ENCODE measurements around the gene TEC.
"Not testable (repeated sequence)": the region's sequence is repeated elsewhere in the genome, so short reads cannot be mapped to it uniquely, and the experiment has no call there.

The TEC gene

DNA sequence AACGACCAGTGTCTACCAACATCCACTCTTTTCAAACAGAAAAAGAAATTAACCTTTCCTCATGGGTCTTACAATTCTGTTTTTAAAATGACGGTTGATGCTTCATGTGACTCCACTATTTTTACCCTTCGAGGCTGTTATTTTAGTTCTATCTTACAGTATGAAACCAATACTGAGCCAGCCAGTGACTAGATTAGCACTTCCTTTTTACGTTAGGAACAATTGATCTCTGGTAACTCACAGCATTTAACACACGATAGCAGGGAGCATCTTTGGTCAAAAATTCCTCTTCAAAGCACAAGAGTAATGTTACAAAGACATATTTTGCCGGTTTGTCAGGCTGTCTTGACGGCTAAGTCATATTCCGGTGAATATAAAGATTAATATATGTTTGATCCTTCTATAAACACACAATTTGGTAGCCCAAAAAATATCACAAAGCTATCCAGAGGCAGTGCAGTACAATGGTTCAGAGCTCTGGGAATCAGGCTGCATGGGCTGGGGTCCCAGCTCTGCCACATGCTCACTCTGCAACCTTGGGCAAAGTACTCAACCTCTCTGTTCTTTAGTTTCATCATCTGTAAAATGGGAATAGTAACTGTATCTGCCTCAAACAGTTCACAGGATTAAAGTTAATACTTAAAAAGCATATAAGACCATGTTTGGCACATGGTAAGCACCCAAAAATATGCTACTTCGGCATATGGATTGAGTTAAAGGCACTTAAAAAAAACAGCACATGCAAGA is 72.7 kb downstream of the TEC start:
- DNase-seq (ENCODE audit: low read depth in 2 of 2) = no peak

DNA sequence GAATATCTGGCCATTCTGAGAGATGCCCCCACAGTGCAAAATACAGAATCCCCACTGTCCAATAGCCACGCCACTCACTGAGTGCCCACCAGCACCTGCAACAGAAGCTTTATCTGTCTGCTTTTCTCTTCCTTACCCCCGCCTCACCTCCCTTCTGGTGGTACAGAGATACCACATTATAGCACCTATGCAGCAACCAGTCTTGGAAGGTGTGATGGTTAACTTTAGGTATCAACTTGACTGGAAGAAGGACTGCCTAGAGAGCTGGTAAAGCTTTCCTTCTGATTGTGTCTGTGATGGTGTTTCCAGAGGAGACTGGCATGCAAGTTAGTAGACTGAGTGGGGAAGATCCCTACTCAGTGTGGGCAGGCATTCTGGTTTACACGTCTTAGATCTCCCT is 73.8 kb downstream of the TEC start:
- no peak for DNase-seq (ENCODE audit: low read depth in 2 of 2)

DNA sequence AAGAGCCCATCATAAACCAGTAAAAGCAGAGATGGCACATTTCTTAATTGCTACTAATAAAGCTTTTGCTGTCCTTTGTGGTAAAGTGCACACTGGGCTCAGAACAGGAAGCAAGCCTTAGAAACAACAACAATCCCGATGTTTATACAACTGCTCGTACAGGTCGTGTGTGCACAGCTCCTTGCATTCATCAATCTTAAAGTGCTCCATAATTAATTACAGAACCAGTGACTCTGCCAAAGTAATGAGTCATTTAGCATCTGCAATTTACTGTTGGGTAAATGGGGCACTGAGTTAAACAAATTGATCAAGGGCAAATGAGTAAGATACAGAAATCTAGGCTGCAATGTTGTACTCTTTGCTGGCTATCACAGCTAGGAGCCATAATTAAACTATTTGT is 74.3 kb downstream of the TEC start:
- DNase-seq (ENCODE audit: low read depth in 2 of 2) = no peak

DNA sequence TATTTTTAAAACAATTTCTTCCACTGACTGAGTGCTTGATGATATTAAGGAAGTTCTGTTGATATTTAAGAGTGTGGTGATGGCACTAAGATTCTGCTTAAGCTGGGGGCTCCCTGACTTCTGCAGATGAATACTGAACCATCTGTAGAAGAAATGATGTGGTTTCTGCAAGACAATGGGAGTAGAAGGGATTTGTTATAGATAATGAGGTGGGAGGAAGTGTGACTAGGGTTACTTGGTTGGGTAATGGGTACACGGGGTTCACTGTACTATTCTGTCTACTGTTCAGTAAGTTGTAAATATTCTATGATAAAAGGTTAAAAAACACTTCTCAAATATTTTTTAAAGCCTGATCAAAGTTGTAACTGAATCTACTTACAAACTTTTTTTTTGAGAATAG is 74.7 kb downstream of the TEC start:
- DNase-seq (ENCODE audit: low read depth in 2 of 2) = no peak

DNA sequence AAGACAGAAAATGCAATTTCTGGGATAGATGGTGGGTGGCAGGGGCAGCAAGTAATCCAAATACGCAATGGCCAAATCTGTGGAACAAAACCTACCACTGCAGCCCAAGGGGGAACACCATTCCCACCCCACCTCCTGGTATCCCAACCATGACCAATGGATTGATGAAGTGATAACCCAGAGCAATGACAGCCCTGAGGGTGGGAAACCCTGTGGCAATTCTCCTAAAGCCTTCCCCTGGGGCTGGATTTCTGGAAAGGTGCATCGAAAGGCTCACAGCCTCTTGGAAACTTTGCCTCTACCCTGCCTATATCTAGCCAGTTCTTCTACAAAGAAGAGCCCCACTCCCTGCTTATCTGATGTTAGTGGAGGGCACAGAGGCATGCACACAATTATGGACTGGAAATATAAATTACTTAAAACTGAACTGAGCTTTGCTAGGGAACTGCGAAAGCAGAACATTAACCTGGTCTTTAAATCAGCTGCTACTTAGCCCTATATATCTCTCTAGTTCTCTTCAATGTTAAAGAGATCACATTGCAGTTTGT is 75.6 kb downstream of the TEC start:
- no peak for DNase-seq (ENCODE audit: low read depth in 2 of 2)

DNA sequence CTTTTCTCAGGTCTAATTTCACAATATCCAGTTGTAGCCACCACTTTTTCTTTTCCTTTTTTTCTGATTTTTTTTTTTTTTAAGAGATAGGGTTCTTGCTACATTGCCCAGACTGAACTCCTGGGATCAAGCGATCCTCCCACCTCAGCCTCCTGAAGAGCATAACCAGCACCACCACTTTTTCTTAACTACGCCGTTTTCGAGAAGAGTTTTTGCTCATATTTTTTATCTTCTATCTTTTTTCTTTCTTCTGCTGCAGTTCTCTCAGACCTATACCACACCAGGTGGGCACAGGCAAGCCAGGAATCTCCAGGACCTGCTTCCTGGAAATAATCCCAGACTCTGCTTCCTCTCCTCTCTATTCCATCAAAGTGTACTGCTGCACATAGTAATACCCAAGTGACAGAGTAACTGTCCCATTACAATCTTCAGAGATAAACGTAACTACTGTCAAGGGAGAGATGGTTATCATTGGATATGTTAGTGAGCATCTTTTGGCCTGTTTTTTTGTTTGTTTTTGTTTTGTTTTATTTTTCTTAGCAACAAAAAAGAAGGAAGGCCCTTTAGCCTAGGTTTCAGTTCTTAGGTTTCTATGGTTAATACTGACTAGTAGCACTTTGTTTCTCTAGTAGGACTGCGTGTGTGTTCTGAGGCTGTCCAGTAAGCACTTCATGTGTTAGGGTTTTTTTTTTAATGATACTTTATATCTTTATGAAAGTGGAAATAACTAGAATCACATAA is 76.4 kb downstream of the TEC start:
- no peak for DNase-seq (ENCODE audit: low read depth in 2 of 2)

DNA sequence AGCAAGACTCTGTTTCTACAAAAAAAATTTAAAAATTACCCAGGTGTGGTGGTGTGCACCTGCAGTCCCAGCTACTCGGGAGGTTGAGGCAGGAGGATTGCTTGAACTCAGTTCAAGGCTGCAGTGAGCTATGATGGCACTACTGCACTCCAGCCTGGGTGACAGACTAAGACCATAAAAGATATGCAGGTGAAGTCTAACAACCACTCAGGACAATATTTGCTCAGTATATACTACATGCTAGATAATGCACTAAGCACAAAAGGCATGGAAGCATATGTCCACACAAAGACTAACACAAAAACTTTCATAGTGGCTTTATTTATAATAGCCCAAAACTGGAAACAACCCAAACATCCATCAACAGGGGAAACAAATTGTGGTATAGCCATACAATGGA is 77.9 kb downstream of the TEC start:
- DNase-seq (ENCODE audit: low read depth in 2 of 2) = no peak

DNA sequence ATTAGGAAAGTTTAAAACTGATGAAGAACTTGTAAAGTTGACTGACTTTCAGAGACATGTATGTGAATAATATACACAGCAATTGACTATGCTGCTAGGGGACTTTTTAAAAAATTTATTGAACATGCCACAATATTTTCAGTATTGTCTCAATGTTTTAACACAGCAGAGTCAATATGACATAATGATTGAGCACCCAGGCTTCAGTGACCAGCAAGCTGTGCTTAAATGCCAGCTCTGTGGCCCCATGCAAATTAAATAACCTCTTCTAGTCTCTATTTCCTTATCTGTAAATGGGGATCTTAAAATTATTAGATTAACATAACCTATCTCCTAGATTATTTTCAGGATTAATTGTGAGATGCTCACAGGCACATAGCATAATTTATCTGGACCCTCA is 78.8 kb downstream of the TEC start:
- no peak for DNase-seq (ENCODE audit: low read depth in 2 of 2)

DNA sequence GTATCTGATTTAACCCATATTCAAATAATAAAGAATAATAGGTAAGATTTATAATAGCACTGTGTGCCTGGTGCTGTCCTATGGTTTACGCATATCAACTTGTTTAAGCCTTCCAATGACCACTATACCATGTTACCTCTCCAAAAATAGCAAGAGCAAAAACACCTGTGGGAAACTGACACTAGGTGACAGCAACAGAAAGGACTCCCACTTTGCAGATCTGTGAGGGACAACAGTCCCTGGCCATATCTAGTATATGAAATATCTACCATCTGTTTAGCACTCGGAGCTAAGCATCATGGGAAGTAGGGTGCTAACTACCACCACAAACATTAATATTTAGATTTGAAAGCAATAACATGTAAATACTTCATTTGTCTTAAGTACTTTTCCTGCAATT is 79.9 kb downstream of the TEC start:
- no peak for DNase-seq (ENCODE audit: low read depth in 2 of 2)

DNA sequence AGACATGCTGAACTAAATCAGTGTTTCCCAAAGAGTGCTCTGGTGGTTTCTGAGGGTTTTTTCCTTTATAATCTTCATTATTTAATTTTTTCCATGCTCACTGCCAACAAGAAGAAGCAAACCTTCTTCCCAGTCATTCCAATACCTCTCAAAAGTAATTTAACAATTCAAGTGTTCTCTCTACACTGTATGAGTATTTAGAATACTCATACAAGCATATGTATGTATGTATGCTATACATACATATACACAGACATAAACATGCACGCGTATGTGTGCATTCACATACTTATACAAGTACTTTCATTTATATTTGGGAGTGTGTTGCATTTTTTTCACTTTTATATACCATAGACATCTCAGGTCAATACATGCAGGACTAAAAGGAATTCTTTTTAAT is 81.2 kb downstream of the TEC start:
- DNase-seq (ENCODE audit: low read depth in 2 of 2) = no peak

DNA sequence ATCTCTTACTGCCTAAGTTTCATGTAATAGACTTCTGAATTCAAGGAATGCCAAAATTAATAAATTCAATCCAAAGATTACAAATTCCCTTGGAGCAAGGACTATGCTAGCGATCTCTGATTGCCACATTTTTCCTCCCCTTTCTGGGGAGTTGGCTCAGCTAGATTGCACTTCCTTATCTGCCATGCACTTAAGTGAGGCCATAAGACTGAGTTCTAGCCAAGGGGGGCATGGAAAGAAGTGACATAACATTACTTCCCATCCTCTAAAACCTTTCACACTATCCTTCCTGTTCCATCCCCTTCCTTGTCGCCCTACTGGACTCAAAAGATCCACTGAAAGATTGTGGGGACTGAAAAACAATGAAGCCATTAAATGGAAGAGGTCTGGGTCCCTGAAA is 81.8 kb downstream of the TEC start:
- DNase-seq (ENCODE audit: low read depth in 2 of 2) = no peak

DNA sequence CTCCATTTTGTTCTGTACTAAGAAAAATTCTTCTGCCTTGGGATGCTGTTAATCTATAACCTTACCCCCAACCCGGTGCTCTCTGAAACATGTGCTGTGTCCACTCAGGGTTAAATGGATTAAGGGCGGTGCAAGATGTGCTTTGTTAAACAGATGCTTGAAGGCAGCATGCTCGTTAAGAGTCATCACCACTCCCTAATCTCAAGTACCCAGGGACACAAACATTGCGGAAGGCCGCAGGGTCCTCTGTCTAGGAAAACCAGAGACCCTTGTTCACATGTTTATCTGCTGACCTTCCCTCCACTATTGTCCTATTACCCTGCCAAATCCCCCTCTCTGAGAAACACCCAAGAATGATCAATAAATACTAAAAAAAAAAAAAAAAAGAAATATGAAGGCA is 82.6 kb downstream of the TEC start:
- not testable (repeated sequence) for DNase-seq (ENCODE audit: low read depth in 2 of 2)

DNA sequence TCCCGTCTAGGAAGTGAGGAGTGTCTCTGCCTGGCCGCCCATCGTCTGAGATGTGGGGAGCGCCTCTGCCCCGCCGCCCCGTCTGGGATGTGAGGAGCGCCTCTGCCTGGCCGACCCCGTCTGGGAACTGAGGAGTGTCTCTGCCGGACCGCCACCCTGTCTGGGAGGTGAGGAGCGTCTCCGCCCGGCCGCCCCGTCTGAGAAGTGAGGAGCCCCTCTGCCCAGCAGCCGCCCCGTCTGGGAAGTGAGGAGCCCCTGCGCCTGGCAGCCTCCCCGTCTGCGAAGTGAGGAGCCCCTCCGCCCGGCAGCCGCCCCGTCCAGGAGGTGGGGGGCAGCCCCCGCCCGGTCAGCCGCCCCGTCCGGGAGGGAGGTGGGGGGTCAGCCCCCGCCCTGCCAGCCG is 83.2 kb downstream of the TEC start:
- DNase-seq (ENCODE audit: low read depth in 2 of 2) = not testable (repeated sequence)

DNA sequence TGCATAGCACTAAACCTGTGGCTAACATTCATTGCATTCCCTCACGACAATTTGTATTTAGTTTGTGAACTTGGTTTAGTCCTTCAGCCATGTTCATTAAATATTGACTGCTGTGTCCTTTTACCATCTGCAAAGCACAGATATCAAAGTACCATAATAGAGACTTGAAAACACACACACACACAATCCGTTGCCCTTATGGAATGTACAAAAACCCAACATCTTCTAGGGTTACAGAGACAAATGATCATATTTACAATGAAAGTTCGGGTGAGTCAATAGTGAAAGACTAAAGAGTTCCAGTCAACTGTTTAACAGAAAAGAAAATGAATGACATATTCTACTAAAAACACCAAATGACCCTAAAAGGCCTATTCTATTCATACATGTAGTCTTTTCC is 84.8 kb downstream of the TEC start:
- DNase-seq (ENCODE audit: low read depth in 2 of 2) = no peak

DNA sequence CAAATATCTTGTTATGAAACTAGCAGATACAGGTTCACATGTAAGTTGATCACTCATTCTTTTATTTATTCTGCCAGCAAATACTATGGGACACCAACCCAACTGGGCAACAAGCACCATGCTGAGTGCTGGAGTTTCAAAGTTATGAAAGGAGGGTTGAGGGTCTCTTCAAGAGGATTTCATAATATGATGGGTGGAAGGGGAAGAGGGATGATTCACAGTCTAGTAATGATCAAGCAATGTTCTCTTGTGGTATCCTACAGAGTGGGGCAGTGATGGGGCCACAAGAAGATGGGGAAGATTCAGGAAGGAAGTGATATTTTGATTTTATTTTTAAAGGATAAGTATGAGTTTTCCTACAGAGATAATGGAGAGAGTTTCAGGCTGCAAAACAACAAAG is 89.4 kb downstream of the TEC start:
- no peak for DNase-seq (ENCODE audit: low read depth in 2 of 2)

DNA sequence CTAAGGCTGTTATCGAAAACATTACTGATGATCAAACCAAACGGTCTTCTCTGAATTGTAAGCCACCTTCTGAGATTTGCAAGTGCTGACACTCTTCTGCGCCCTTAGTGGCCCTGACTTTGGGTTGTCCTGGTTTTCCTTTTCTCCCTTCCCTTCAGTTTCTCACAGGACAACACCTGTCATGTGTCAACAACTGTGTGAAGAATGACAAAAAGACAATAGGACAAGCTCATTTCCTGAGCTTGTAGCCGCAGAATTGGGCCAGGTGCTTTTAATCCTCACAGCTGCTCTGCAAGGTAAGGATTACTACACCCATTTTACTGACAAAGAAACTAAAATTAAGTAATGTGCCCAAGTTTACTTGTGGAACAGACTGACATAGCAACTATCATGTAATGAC is 90.7 kb downstream of the TEC start:
- no peak for DNase-seq (ENCODE audit: low read depth in 2 of 2)

DNA sequence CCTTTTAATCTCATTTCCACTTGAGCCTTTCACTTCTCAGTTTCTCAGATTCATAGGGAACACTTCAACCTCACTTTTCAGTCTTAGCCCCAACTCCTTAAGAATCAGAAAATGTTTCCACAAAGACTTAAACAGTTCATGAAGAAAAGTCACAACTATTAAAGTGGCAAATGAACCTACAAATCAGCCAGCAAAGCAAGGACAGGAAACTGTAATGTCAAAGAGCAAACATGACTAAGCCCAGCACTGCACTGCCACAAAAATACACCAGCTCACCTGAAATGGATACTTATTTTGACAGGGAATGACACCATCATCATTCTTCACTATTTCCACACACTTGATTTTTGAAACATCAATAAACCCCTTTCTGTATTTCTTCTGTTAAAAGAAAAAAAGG is 93.8 kb downstream of the TEC start:
- no peak for DNase-seq (ENCODE audit: low read depth in 2 of 2)

DNA sequence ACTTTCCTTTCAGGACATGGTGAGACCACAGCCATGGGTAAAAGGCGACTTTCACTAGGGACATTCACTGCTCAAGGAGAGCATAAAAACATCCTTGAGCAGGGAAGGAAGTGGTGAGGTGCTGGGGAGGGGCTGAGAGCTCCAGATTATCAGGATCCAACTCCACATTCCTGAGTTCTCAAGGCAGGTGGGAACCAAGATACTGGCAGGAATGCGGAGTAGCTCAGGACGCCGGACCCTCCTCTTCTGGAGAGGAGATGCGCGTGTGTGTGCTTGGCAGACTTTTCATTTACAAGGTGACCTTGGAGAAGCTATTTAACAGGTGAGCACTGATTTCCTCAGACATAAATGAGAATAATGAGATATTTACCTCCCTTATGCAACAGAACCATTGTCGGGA is 94.3 kb downstream of the TEC start:
- no peak for DNase-seq (ENCODE audit: low read depth in 2 of 2)

DNA sequence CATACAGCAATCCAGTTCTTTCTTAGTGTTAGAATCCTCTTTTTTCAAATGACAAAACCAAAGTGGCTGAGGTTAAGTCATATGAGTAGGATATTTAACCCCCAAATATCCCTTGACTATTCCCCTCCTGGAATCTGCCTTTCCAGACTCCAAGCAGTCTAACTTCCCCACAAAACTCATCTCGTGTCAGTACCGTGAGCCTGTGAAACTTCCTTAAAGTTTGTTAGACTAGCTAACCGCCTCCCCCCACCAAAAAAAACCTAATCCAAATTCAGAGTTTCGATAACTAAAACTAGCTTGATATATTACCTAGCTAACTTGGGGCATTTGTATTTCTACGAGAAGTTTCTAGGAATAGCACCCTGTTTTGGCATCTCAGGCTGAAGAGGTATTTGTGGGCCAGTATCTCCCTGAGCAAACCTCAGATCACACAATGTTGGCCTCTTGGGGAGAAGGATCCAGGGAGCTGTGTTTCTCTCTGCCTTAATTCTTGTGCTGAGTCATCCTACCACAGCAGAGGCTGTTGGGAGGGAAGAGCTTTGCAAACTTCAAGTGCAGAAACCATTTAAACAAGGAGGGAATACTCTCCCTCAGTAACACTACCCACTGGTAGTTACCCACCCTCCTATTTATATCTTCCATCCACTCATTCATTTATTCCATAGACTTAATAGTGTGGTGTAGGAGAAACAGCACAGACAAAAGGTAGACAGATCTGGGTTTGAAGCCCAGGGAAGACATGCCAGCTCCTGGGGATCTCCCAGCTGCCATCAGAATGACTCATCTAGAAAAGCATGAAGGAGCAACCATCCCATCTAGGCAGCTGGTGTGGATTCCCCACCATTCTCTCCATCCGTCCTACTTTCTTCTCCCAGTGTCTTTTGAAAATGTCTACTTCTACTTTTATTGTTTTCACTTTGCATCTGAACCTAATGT is 96.3 kb downstream of the TEC start:
- DNase-seq (ENCODE audit: low read depth in 2 of 2) = no peak

DNA sequence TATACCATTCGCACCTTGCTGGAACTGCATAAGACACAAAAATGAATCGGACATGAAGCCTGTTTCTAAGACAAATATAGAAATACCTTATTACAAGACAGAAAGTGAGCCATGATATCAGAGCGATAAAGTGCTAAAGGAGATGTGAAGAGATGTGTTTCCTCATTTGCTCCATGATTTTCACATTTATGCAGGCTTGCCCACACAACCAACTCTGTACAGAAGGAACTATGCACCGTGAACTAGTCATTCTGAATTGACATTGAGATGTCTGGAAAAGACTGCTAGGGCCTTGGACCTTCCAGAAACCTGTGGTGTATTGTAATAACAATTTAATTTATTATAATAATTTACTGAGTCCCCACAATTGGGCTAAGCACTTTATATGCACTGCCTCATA is 97.0 kb downstream of the TEC start:
- no peak for DNase-seq (ENCODE audit: low read depth in 2 of 2)

DNA sequence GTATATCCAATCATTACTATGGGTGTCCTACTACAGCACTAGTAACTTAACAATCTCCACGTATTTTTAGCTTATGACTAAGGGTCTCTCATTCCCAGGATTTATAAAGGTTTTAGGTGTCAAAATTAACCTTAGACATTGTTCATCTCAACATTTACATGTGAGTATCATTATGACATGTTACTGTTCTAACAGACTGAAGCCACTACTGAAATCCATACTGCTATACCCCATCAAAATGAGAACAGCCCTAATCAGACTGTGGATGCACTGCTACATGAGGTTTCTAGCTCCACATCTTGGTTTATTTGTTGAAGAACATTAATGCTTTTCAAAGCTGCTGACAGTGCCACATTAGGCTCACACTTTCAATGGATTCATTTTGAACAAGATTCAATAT is 100.0 kb downstream of the TEC start:
- no peak for DNase-seq (ENCODE audit: low read depth in 2 of 2)

DNA sequence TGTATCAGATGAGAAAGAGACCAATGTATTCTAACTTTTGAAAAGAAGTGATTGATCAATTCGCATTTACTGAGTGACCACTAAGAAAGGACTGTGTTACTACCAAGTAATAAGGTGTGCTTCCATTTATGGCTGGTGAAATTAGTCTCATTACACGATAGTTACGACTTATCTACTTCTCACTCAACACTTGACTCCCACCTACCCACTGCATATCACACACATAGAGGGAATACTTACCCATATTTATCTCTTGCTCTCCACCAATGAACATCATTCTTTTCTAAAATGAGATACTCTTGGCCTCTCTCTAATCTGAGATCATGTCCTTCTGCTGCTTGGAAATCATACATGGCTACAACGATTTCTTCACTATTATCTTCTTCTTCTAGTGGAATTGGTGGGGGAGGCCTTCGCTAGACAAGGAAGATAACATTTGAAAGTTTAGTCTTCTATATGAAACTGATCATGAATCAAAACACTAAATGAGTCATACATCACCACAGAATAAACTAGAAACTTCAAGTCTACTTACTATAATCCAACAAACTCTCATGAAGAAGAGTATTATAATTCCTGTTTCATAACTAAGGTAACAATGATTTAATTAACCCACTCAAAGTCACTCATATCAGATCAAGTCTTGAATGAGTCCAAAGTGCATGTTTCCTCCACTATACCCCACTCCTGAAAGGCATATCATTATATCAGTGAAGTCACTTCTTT is 101.9 kb downstream of the TEC start:
- DNase-seq (ENCODE audit: low read depth in 2 of 2) = no peak

Measured in stimulated activated CD8-positive, alpha-beta memory T cell treated with anti-CD3 and anti-CD28 coated beads, Interleukin-2, amount 100 ng/mL, for 1 hour (primary cell).